Effector memory CD4-positive, alpha-beta T cell (primary cell): Measurements from ENCODE around the gene MOV10L1.

ENCODE experiments used
- DNase-seq, 3 donors: peaks; one replicate each; pipeline ENCODE4 v3.0.0-alpha.2; 2020
- H3K27ac ChIP-seq: 2 replicates; pipeline ENCODE4 v1.7.0; 2013; ENCODE audit warnings: mild to moderate bottlenecking, low read length, moderate library complexity; ENCODE audit not compliant: insufficient read depth, poor library complexity, severe bottlenecking
- H3K27me3 ChIP-seq: replicated peaks from 2 replicates; pipeline ENCODE4 v1.7.0; 2013; ENCODE audit warnings: mild to moderate bottlenecking, low read length; ENCODE audit not compliant: insufficient read depth, control insufficient read depth, poor library complexity, severe bottlenecking
- H3K36me3 ChIP-seq: 2 replicates; pipeline ENCODE4 v1.7.0; 2013; ENCODE audit warnings: mild to moderate bottlenecking, low read length, moderate library complexity; ENCODE audit not compliant: control insufficient read depth, insufficient read depth
- H3K4me1 ChIP-seq: 2 replicates; pipeline ENCODE4 v1.7.0; 2013; ENCODE audit warnings: low read length, mild to moderate bottlenecking; ENCODE audit not compliant: control insufficient read depth, insufficient read depth, poor library complexity, severe bottlenecking
- H3K4me3 ChIP-seq: 2 replicates; pipeline ENCODE4 v1.7.0; 2013; ENCODE audit warnings: low read length, low read depth, mild to moderate bottlenecking; ENCODE audit not compliant: insufficient read depth, poor library complexity, severe bottlenecking
- H3K9me3 ChIP-seq: 2 replicates; pipeline ENCODE4 v1.7.0; 2013; ENCODE audit warnings: mild to moderate bottlenecking, low read length, moderate library complexity; ENCODE audit not compliant: control insufficient read depth

MOV10L1 gene

GRCh38 chr22:50070366-50070765 lies 19.4 kb upstream of the MOV10L1 start:
- Histone ChIP-seq H3K9me3 (no peaks in the 10 kb centered on the region), H3K4me3 (no peak overlapping the region), H3K27ac (no peak overlapping the region), H3K36me3 (no peaks in the 10 kb centered on the region), H3K27me3 (no peaks in the 10 kb centered on the region), H3K4me1 (no peaks in the 10 kb centered on the region)
- no peak for DNase-seq

- DNase-seq = no peak
- Histone ChIP-seq H3K9me3 (no peaks in the 10 kb centered on the region), H3K27me3 (no peaks in the 10 kb centered on the region), H3K27ac (no peak overlapping the region), H3K36me3 (no peaks in the 10 kb centered on the region), H3K4me3 (no peak overlapping the region), H3K4me1 (no peaks in the 10 kb centered on the region)
Measured at GRCh38 chr22:50071432-50072166, 18.2 kb upstream of the MOV10L1 start.

DNA sequence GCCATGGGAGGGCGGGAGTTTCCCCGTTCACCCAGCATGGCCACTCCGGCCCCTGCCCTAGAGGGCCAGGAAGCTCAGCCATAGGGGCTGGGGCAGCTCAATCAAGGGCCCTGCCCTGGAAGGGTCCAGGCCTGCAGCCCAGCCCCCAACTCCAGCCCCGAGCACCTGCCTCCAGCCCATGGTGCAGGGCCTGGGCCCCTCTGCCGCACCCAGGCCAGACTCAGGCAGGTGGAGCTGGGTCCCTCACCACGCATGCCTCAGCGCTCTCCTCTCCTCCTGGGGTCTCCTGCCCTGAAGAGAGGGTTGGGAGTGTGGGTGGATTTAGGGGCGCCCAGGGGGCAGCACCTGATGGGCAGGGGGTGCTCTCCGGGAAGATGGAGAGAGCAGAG lies 17.6 kb upstream of the MOV10L1 start:
- no peaks in the 10 kb centered on the region for H3K4me1 ChIP-seq
- no peak for DNase-seq
- H3K27me3 ChIP-seq = no peaks in the 10 kb centered on the region
- H3K4me3 ChIP-seq = no peak overlapping the region
- no peaks in the 10 kb centered on the region for H3K9me3 ChIP-seq
- H3K27ac ChIP-seq = no peak overlapping the region
- no peaks in the 10 kb centered on the region for H3K36me3 ChIP-seq

DNA sequence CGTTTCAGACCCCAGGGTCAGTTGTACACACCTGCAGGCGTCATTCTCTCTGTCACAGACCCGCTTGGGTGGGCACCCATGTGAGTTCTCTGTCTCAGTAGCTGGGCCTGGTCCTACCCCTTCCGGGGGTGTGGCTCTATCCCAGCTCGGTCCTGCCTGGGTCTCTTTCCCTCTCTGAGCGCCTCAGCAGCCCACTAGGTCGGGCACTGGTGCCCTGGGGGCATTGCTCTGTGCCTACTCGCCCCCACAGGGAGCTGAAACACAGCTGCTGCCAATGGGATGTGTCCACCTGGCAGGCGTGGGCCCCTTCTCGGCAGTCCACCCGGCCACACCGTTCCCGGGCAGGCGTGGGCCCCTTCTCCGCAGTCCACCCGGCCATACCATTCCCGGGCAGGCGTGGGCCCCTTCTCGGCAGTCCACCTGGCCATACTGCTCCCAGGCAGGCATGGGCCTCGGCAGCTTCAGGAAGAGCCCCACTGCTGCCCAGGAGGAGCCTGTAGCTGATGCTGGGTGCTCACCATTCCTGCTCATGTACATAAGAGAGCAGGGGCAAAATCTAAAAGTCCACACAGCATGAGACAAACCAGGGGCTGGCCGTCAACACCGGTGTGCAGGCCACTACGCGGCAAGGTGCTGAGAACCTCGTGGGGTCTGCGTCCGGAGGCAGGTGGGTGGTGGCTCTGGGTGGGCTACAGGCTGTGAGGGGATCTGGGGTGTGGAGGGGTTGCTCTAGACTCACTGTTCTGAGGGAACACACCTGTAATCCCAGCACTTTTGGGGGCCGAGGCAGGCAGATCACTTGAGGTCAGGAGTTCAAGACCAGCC lies 16.9 kb upstream of the MOV10L1 start:
- H3K9me3 ChIP-seq = no peaks in the 10 kb centered on the region
- no peaks in the 10 kb centered on the region for H3K4me1 ChIP-seq
- no peak overlapping the region for H3K4me3 ChIP-seq
- DNase-seq = no peak
- H3K27ac ChIP-seq = no peak overlapping the region
- H3K27me3 ChIP-seq = no peaks in the 10 kb centered on the region
- no peaks in the 10 kb centered on the region for H3K36me3 ChIP-seq

- no peak for DNase-seq
- Histone ChIP-seq H3K36me3 (no peaks in the 10 kb centered on the region), H3K4me3 (no peak overlapping the region), H3K27ac (no peak overlapping the region), H3K27me3 (no peaks in the 10 kb centered on the region), H3K4me1 (no peaks in the 10 kb centered on the region), H3K9me3 (no peaks in the 10 kb centered on the region)
Measured at GRCh38 chr22:50074056-50074455, 15.8 kb upstream of the MOV10L1 start.

- H3K9me3 ChIP-seq = no peaks in the 10 kb centered on the region
- no peak overlapping the region for H3K27ac ChIP-seq
- H3K36me3 ChIP-seq = no peaks in the 10 kb centered on the region
- H3K27me3 ChIP-seq = no peaks in the 10 kb centered on the region
- H3K4me1 ChIP-seq = no peaks in the 10 kb centered on the region
- H3K4me3 ChIP-seq = no peak overlapping the region
- DNase-seq = no peak
Measured at GRCh38 chr22:50074551-50075530, 15.0 kb upstream of the MOV10L1 start.

DNA sequence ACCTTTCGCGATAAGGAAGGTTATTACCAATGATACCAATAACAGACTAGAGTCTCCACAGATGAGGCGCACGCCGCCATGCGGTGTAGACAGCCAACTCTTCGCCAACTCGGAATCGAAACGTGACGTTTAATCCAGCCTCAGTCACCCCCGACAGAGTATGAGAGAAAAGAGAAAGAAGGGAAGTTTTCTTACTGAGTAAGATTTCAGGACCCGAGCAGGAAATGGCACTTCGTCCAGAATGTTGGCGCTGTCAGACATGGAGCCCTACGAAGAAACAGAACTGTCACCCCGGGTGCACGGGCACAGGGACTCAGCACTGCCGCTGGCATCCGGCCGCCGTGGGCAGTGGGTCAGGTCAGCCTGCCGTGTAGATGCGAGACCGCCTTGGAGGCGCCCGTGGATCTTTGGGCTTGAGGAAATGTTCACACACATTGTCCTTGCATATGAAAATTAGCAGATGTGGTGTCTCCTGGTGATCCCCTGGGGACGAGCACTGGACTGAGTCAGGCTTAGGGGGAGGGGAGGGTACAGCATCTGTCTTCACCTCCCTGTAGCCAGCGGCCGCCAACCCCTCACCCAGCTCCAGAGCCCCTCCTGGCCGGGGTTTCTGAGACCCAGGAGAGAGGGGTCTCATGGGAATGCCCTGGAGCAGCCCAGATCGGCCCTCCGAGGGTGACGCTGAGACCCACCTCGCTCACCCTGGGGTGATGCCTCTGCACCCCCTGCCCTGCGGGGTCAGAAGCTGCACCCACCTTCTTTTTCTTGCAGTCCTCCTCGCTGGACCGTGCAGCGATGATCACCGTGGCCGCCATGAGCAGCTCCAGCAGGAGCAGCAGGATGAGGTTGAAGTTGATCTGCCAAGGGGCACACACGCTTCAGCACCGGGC lies 12.9 kb upstream of the MOV10L1 start:
- H3K9me3 ChIP-seq = no peaks in the 10 kb centered on the region
- no peak overlapping the region for H3K4me3 ChIP-seq
- no peak overlapping the region for H3K27ac ChIP-seq
- no peaks in the 10 kb centered on the region for H3K36me3 ChIP-seq
- no peaks in the 10 kb centered on the region for H3K4me1 ChIP-seq
- DNase-seq = no peak
- no peaks in the 10 kb centered on the region for H3K27me3 ChIP-seq

DNA sequence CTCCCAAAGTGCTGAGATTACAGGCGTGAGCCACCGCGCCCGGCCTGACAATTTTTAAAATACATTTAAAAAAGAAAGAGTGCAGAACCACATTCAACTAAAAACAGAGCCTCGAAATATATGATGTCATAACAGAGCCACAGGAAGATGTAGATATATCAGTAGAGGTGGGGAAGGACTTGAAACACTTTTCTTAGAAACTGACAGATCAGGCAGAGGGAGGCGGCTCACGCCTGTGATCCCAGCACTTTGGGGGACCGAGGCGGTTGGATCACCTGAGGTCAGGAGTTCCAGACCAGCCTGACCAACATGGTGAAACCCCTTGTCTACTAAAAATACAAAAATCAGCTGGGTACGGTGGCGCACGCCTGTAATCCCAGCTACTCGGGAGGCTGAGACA lies 11.6 kb upstream of the MOV10L1 start:
- Histone ChIP-seq H3K4me1 (no peaks in the 10 kb centered on the region), H3K27ac (no peak overlapping the region), H3K4me3 (no peak overlapping the region), H3K36me3 (no peaks in the 10 kb centered on the region), H3K27me3 (no peaks in the 10 kb centered on the region), H3K9me3 (no peaks in the 10 kb centered on the region)
- DNase-seq = no peak

- Histone ChIP-seq H3K27ac (no peak overlapping the region), H3K9me3 (no peaks in the 10 kb centered on the region), H3K4me1 (no peaks in the 10 kb centered on the region), H3K36me3 (no peaks in the 10 kb centered on the region), H3K27me3 (no peaks in the 10 kb centered on the region), H3K4me3 (no peak overlapping the region)
- no peak for DNase-seq
Measured at GRCh38 chr22:50078761-50079160, 11.0 kb upstream of the MOV10L1 start.
